Ovary (tissue), 9 donors: ENCODE data around the gene NAT8. TPM values are rescaled to one million over a fixed set of nuclear protein-coding genes. Genes with fewer than 3 reads are reported as not detected.
"Not testable (repeated sequence)": the region's sequence is repeated elsewhere in the genome, so short reads cannot be mapped to it uniquely, and the experiment has no call there.

ENCODE experiments used
- DNase-seq, 5 donors: peaks; one replicate each; pipeline ENCODE4 v3.0.0-alpha.2; 2019 to 2020
- H3K27ac ChIP-seq, 2 donors: fragments of 200-600 bp; one replicate each; pipeline versions ENCODE4 v1.5.1 to v1.8.0; 2019 to 2022
- H3K27me3 ChIP-seq: fragments of 200-600 bp; one replicate; pipeline ENCODE4 v1.8.0; 2022
- H3K36me3 ChIP-seq: fragments of 200-600 bp; sonication (generic); one replicate; pipeline ENCODE4 v1.5.1; 2019
- H3K4me1 ChIP-seq: one replicate; pipeline ENCODE4 v1.8.1; 2013; ENCODE audit warnings: mild to moderate bottlenecking, moderate library complexity; ENCODE audit not compliant: insufficient read depth
- H3K4me3 ChIP-seq: fragments of 200-600 bp; sonication (generic); one replicate; pipeline ENCODE4 v1.5.1; 2017
- H3K9me3 ChIP-seq, 2 donors: fragments of 200-600 bp in 1 of 2; sonication (generic) in 1 of 2; one replicate each; pipeline versions ENCODE4 v1.5.1 to v1.8.1; 2013 to 2019; ENCODE audit warnings: mild to moderate bottlenecking in 1 of 2, moderate library complexity in 1 of 2
- EP300 ChIP-seq: sonication (generic); formaldehyde crosslinking; IDR thresholded peaks from one replicate; pipeline ENCODE4 v1.6.1; 2017; ENCODE audit warnings: antibody characterized with exemption
- POLR2A ChIP-seq: fragments of 450-650 bp; IDR thresholded peaks from one replicate; pipeline ENCODE4 v1.6.1; 2017; ENCODE audit warnings: antibody characterized with exemption, mild to moderate bottlenecking, moderate library complexity
- WGBS, 3 donors: extraction: QIAGEN DNeasy Blood & Tissue Kit in 1 of 3; methylation state at CpG; one replicate each; pipeline versions ENCODE4 v1.1.5 to v1.1.7; 2013 to 2017; 5-methylcytosine and 5-hydroxymethylcytosine counted together
- intact Hi-C, 4 donors: fragments of 100-400 bp; cut with DNase I; formaldehyde crosslinking; loops; one replicate each; pipeline versions ENCODE4 v1.11.0 to v1.15.1; 2022 to 2023
- polyA plus RNA-seq, 2 donors: library from polyadenylated mRNA; stranded (reverse); fragments of 200-250 nt in 1 of 2; fragments of 350-450 nt in 1 of 2; fragmentation: Illumina TruSeq in 1 of 2; extraction: RNeasy Lipid Tissue Mini Kit (QIAGEN cat#74804) in 1 of 2; gene quantifications; one replicate each; pipeline ENCODE4 v1.2.3, GENCODE V29; 2013 to 2014
- total RNA-seq, 7 donors: library from RNA; depleted of rRNA in 2 of 7; stranded (reverse); fragments of >200 nt in 2 of 7; fragmentation: NEBNext Ultra II Directional in 3 of 7; extraction: Animal tissue kit (Norgen Biotek cat#: 25700) in 3 of 7; gene quantifications; one replicate each; pipeline versions ENCODE4 v1.1.0 to v1.2.4, GENCODE V29; 2016 to 2023
- TF ChIP-seq, protein P1 (sequence below), 3 donors: fragments of 450-650 bp in 2 of 3; fragments of 200-600 bp in 1 of 3; IDR thresholded peaks; one replicate each; pipeline versions ENCODE4 v1.5.1 to v1.8.0; 2016 to 2022; ENCODE audit warnings: antibody characterized with exemption in 3 of 3, mild to moderate bottlenecking in 1 of 3
- donor health status: DM: no; HTN: no; CAD: no; lungs with moderate emphysema.
- donor health status: DM: no; HTN: no; CAD: no.
- donor health status: Bipolar disorder and iron deficiency.
- donor health status: DM: yes; HTN: yes; CAD: no.
- donor health status: DM: no; HTN: no; CAD: no.
- donor health status: DM: yes; HTN: yes; CAD: no.

NAT8 gene
- total and polyA plus RNA-seq, 9 donors, result 0.25 to 1.1 (median 0.64) TPM; not detected in 4

DNA sequence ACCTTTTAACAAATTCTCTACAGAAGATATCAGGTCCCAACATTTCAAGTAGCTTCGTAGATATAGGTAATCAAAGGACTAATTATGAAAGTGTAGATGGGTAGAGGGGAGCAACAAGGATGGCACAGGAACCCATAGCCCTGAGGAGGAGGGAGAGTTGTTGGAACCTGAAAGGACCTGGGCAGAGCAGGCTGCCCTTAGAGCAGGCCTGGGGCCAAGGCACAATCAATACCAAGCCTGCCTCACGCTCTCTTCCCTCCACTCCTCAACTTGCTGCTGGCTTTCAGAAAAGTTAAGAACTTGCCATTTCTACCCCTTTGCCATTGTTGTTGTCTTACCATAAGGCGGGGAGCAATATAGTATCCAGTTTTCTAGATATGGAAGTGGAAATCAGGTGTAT, 10.1 kb upstream of the NAT8 start:
- intact Hi-C loops, result no loop called here
- no peak overlapping the region for H3K4me3 ChIP-seq
- H3K27me3 ChIP-seq, result no peaks in the 10 kb centered on the region
- no peak for TF ChIP-seq EP300
- TF ChIP-seq POLR2A, result no peak
- TF ChIP-seq, protein P1, sequence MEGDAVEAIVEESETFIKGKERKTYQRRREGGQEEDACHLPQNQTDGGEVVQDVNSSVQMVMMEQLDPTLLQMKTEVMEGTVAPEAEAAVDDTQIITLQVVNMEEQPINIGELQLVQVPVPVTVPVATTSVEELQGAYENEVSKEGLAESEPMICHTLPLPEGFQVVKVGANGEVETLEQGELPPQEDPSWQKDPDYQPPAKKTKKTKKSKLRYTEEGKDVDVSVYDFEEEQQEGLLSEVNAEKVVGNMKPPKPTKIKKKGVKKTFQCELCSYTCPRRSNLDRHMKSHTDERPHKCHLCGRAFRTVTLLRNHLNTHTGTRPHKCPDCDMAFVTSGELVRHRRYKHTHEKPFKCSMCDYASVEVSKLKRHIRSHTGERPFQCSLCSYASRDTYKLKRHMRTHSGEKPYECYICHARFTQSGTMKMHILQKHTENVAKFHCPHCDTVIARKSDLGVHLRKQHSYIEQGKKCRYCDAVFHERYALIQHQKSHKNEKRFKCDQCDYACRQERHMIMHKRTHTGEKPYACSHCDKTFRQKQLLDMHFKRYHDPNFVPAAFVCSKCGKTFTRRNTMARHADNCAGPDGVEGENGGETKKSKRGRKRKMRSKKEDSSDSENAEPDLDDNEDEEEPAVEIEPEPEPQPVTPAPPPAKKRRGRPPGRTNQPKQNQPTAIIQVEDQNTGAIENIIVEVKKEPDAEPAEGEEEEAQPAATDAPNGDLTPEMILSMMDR (IDR thresholded peaks at IDR 0.05), result no peak
- H3K36me3 ChIP-seq, result no peaks in the 10 kb centered on the region
- H3K9me3 ChIP-seq, result no peaks in the 10 kb centered on the region
- no peak for DNase-seq
- H3K27ac ChIP-seq, result no peak overlapping the region
- 94 to 98% (median 95%) methylated on average over 3 of the region's 3 CpGs for WGBS, 3 donors
- no peaks in the 10 kb centered on the region for H3K4me1 ChIP-seq

DNA sequence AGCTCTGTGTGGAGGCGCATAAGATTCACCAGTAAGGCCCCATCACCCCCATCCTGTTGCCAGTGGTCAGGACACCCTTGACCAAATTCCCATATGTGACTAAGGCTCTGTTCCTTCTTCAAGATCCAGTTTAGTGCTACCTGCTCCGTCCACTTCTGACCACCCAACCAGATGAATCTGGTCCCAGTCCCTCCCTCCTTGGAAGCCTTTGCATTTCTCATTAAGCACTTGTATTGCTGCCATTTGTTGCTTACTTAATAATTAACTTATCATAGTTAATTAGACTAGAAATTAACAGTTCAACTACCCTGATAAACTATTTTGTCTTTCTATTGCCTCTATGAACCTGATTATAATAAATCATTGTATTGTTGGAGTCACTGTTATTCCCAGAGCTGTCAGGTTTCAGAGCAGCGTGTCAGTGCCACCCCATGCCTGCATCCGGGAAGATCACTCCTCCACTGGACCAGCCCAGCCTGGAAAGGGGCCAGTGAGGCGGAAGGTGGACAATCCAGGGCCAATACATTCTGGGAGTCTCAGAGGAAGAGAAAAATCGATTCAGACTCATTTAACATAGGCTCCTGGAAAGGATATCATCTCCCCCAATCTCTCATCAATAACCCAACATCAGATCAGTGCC, 9.5 kb upstream of the NAT8 start:
- intact Hi-C loops, result no loop called here
- Histone ChIP-seq H3K27me3 (no peaks in the 10 kb centered on the region), H3K9me3 (no peaks in the 10 kb centered on the region), H3K4me3 (no peak overlapping the region), H3K27ac (no peak overlapping the region), H3K36me3 (no peaks in the 10 kb centered on the region), H3K4me1 (no peaks in the 10 kb centered on the region)
- DNase-seq, result no peak
- no peak for TF ChIP-seq EP300
- TF ChIP-seq, protein P1 (IDR thresholded peaks at IDR 0.05), result no peak
- no peak for TF ChIP-seq POLR2A
- 70 to 75% (median 73%) methylated on average over 6 of the region's 6 CpGs for WGBS, 3 donors

DNA sequence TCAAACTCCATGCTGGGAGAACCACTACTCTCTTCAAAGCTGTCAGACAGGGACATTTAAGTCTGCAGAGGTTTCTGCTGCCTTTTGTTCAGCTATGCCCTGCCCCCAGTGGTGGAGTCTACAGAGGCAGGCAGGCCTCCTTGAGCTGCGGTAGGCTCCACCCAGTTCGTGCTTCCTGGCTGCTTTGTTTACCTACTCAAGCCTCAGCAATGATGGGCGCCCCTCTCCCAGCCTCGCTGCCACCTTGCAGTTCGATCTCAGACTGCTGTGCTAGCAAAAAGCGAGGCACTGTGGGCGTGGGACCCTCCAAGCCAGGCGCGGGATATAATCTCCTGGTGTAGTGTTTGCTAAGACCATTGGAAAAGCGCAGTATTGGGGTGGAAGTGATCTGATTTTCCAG, 5.5 kb upstream of the NAT8 start:
- H3K4me3 ChIP-seq, H3K36me3 ChIP-seq, intact Hi-C loops, DNase-seq, H3K27ac ChIP-seq, H3K9me3 ChIP-seq, H3K27me3 ChIP-seq: not testable (repeated sequence)
- WGBS, 3 donors, result 94 to 98% (median 97%) methylated on average over 7 to 10 of the region's 10 CpGs
- H3K4me1 ChIP-seq, result peaks cover 10% of the 10 kb centered on the region

DNA sequence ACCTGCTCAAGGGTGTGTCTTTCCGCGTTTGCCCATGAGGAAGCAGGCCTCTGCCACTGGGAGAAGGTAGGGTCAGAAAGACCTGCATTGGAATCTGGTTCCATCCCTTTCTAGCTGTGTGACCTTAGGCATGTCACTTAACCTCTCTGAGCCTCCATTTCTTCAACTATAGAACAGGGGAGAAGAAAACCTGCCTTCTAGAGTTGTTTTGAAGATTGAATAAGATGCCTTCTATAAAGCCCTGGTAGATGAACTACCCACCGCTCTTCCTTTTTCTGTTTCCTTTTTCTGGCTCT, 507 bp downstream of the NAT8 start:
- WGBS, 3 donors, result 70 to 94% (median 78%) methylated on average over 3 of the region's 3 CpGs
- TF ChIP-seq, protein P1 (IDR thresholded peaks at IDR 0.05), result no peak
- TF ChIP-seq EP300 (no peak), POLR2A (no peak)
- Histone ChIP-seq H3K4me3 (no peak overlapping the region), H3K27me3 (no peaks in the 10 kb centered on the region), H3K9me3 (no peaks in the 10 kb centered on the region), H3K36me3 (no peaks in the 10 kb centered on the region), H3K4me1 (peaks cover 34% of the 10 kb centered on the region), H3K27ac (no peak overlapping the region)
- intact Hi-C loops, result no loop called here
- DNase-seq, result no peak

DNA sequence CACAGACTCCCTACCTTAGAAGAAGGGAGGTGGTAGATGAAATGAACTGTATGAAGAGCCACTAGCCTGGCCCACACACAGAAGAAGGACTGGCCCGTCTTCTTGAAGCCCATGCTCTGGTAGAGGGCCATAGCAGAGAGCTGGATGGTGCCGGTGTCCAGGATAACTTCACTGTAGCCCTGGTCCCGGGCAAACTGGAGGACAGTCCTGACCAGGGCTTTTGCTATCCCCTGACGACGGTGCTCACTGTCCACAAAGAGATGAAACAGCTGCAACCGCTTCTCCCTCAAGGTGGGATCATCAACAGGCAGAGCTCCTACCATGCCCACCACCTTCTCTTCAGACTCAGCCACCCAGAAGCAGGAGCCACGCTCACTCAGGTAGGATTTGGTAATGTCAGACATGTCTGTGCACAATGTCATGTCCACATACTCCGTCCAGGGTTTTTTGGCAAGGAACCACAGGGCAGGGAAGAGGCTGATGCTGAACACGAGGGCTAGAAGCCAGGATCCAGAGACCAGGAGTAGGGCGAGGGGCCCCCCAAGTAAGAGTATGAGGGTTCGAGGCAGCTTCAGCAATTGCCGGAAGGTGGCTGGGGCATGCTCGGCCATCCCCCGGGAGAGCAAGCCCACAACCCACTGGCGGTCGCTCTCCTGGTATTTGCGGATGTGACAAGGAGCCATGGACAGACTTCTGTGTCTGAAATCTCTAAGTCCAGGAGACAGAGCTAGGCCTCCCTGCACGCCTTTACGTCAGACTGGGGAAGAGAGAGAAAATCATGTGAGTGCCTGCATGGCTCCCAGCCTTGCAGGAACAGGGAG, 1.1 kb downstream of the NAT8 start:
- intact Hi-C loops, result no loop called here
- H3K9me3 ChIP-seq, result no peaks in the 10 kb centered on the region
- no peaks in the 10 kb centered on the region for H3K36me3 ChIP-seq
- DNase-seq, result no peak
- WGBS, 3 donors, result 79 to 82% (median 80%) methylated on average over 19 of the region's 19 CpGs
- no peak for TF ChIP-seq EP300
- TF ChIP-seq POLR2A, result no peak
- TF ChIP-seq, protein P1 (IDR thresholded peaks at IDR 0.05), result no peak
- H3K27me3 ChIP-seq, result no peaks in the 10 kb centered on the region
- no peak overlapping the region for H3K27ac ChIP-seq
- H3K4me3 ChIP-seq, result no peak overlapping the region
- H3K4me1 ChIP-seq, result peaks cover 34% of the 10 kb centered on the region
